Urinary bladder (tissue), 4 donors: ENCODE results near the gene C12orf42. TPM values are rescaled to one million over a fixed set of nuclear protein-coding genes. Genes with fewer than 3 reads are reported as not detected.

Experiments
- DNase-seq: peaks from one replicate; pipeline ENCODE4 v3.0.0-alpha.2; 2015; ENCODE audit errors: extremely low spot score
- H3K27ac ChIP-seq: one replicate; pipeline ENCODE4 v1.5.1; 2013; ENCODE audit warnings: low read depth, mild to moderate bottlenecking, moderate library complexity
- H3K36me3 ChIP-seq: one replicate; pipeline ENCODE4 v1.6.1; 2013; ENCODE audit warnings: mild to moderate bottlenecking, moderate library complexity; ENCODE audit not compliant: insufficient read depth
- H3K4me1 ChIP-seq: one replicate; pipeline ENCODE4 v1.6.1; 2013; ENCODE audit warnings: mild to moderate bottlenecking, moderate library complexity; ENCODE audit not compliant: insufficient read depth
- H3K4me3 ChIP-seq: one replicate; pipeline ENCODE4 v1.5.1; 2013; ENCODE audit warnings: low read depth, low read length
- WGBS: extraction: QIAGEN DNeasy Blood & Tissue Kit; methylation state at CpG from one replicate; pipeline ENCODE4 v1.1.7; 2013; 5-methylcytosine and 5-hydroxymethylcytosine counted together
- polyA plus RNA-seq: library from polyadenylated mRNA; stranded (reverse); fragments of 200-250 nt; gene quantifications from one replicate; pipeline ENCODE4 v1.2.3, GENCODE V29; 2013
- total RNA-seq: library from RNA; depleted of rRNA; stranded (reverse); fragments of >200 nt; gene quantifications from one replicate; pipeline ENCODE4 v1.2.3, GENCODE V29; 2014
- donor health status: healthy with polysubstance abuse.
- donor health status: healthy.

C12orf42 gene
- total and polyA plus RNA-seq, 2 donors, result 0.32 TPM; not detected in 1

- H3K36me3 ChIP-seq, result no peaks in the 10 kb centered on the region
- no peak for DNase-seq
- H3K27ac ChIP-seq, result no peak overlapping the region
- H3K4me3 ChIP-seq, result no peak overlapping the region
- WGBS, result 48% methylated on average over 2 of the region's 2 CpGs
- no peaks in the 10 kb centered on the region for H3K4me1 ChIP-seq
These were observed 216.3 kb downstream of the C12orf42 start for GRCh38 chr12:103279444-103279843.

- Histone ChIP-seq H3K4me3 (no peak overlapping the region), H3K4me1 (no peaks in the 10 kb centered on the region), H3K27ac (no peak overlapping the region), H3K36me3 (no peaks in the 10 kb centered on the region)
- 65% methylated on average over 3 of the region's 3 CpGs for WGBS
- no peak for DNase-seq
These were observed 217.4 kb downstream of the C12orf42 start for GRCh38 chr12:103278329-103278728.

GRCh38 chr12:103273645-103274044 is 222.1 kb downstream of the C12orf42 start:
- Histone ChIP-seq H3K4me3 (no peak overlapping the region), H3K36me3 (no peaks in the 10 kb centered on the region), H3K4me1 (no peaks in the 10 kb centered on the region), H3K27ac (no peak overlapping the region)
- WGBS, result 62% methylated on average over 3 of the region's 3 CpGs
- DNase-seq, result no peak

GRCh38 chr12:103272949-103273348 is 222.8 kb downstream of the C12orf42 start:
- 80% methylated on average over 1 of the region's 1 CpG for WGBS
- no peak for DNase-seq
- Histone ChIP-seq H3K27ac (no peak overlapping the region), H3K36me3 (no peaks in the 10 kb centered on the region), H3K4me1 (no peaks in the 10 kb centered on the region), H3K4me3 (no peak overlapping the region)

- H3K4me3 ChIP-seq, result no peak overlapping the region
- no peaks in the 10 kb centered on the region for H3K36me3 ChIP-seq
- DNase-seq, result no peak
- no peaks in the 10 kb centered on the region for H3K4me1 ChIP-seq
- no peak overlapping the region for H3K27ac ChIP-seq
These were observed 225.8 kb downstream of the C12orf42 start for GRCh38 chr12:103269946-103270345.

GRCh38 chr12:103268831-103269514 is 226.8 kb downstream of the C12orf42 start:
- no peak for DNase-seq
- WGBS, result 48% methylated on average over 5 of the region's 5 CpGs

GRCh38 chr12:103257763-103258162 is 238.0 kb downstream of the C12orf42 start:
- H3K27ac ChIP-seq, result no peak overlapping the region
- H3K36me3 ChIP-seq, result no peaks in the 10 kb centered on the region
- DNase-seq, result no peak
- H3K4me3 ChIP-seq, result no peak overlapping the region
- 78% methylated on average over 2 of the region's 2 CpGs for WGBS
- no peaks in the 10 kb centered on the region for H3K4me1 ChIP-seq

More at GRCh38 chr12:103268831-103269514, 226.8 kb downstream of the C12orf42 start:
- Histone ChIP-seq H3K4me3 (no peak overlapping the region), H3K27ac (no peak overlapping the region), H3K4me1 (no peaks in the 10 kb centered on the region), H3K36me3 (no peaks in the 10 kb centered on the region)

Other genes starting within 250 kb of the C12orf42 start
- gene STAB2, start 91.3 kb upstream of the C12orf42 start, total RNA-seq, result 16.4 TPM
- gene STAB2, start 91.3 kb upstream of the C12orf42 start, polyA plus RNA-seq, result 0.08 TPM